Myocyte (in vitro differentiated cells): Measurements from ENCODE around the gene HOXB5. TPM values are rescaled to one million over a fixed set of nuclear protein-coding genes. Genes with fewer than 3 reads are reported as not detected.
A peak's percentile ranks its signal among the peaks of the same experiment; 100 is the strongest.

Experiments
- microRNA counts: library from miRNA; unstranded; fragments of <30 nt; microRNA quantifications from one replicate; lab custom pipeline; 2016
- microRNA-seq: library from miRNA; unstranded; fragments of <30 nt; microRNA quantifications from one replicate; pipeline ENCODE4, GENCODE V29; 2016
- total RNA-seq: library from RNA; depleted of rRNA; stranded (reverse); fragments of >200 nt; gene quantifications from 2 replicates; pipeline ENCODE4 v1.2.3, GENCODE V29; 2014

HOXB5 gene
- total RNA-seq, 1 donor from 2014 or later, result 0.80 TPM

MicroRNAs within 50 kb of the gene (microRNA counts, 767-probe panel; counts per million panel counts)
- microRNA hsa-miR-10a-5p (lab: Ali Mortazavi, UCI), result 10,463 counts per million, percentile 43 among the panel's probes with 10 or more counts

Small RNA genes lying within 50 kb of the gene (microRNA-seq; reads per million reads assigned to microRNA genes)
- 0.65 reads per million for gene MIR196A1

Other genes with a start within 250 kb of the HOXB5 start
- gene SKAP1, start 163.6 kb downstream of the HOXB5 start, total RNA-seq, result not detected in 2 replicates
- gene HOXB1, start 62.8 kb downstream of the HOXB5 start, total RNA-seq, result not detected in 2 replicates
- gene HOXB2, start 48.7 kb downstream of the HOXB5 start, total RNA-seq, result 39.0 and 43.9 TPM in 2 replicates
- gene HOXB4, start 15.4 kb downstream of the HOXB5 start, total RNA-seq, result 4.1 and 4.8 TPM in 2 replicates
- 8.3 and 8.4 TPM in 2 replicates for gene HOXB3, start 3.5 kb downstream of the HOXB5 start, total RNA-seq
- 13.5 and 22.9 TPM in 2 replicates for gene HOXB6, start 11.2 kb upstream of the HOXB5 start, total RNA-seq
- gene HOXB7, start 17.2 kb upstream of the HOXB5 start, total RNA-seq, result 27.8 and 30.4 TPM in 2 replicates
- gene HOXB8, start 21.5 kb upstream of the HOXB5 start, total RNA-seq, result 11.8 and 13.8 TPM in 2 replicates
- gene HOXB9, start 32.6 kb upstream of the HOXB5 start, total RNA-seq, result 4.9 and 6.6 TPM in 2 replicates
- not detected in 2 replicates for gene PRAC1, start 128.7 kb upstream of the HOXB5 start, total RNA-seq
- not detected in 2 replicates for gene PRAC2, start 129.4 kb upstream of the HOXB5 start, total RNA-seq
- gene HOXB13, start 135.0 kb upstream of the HOXB5 start, total RNA-seq, result 1.3 and 1.5 TPM in 2 replicates
- gene TTLL6, start 223.4 kb upstream of the HOXB5 start, total RNA-seq, result not detected in 2 replicates
- 36.8 and 43.0 TPM in 2 replicates for gene CALCOCO2, start 237.3 kb upstream of the HOXB5 start, total RNA-seq